IMR-90 (cell line): ENCODE results near the gene LRFN4.

Experiments used
- CTCF ChIP-seq: conservative IDR thresholded peaks from 2 replicates; pipeline ENCODE4 v1.5.1; 2012; ENCODE audit warnings: mild to moderate bottlenecking, low read depth, low read length, improper control_type of control experiment
- MAZ ChIP-seq: IDR thresholded peaks from 2 replicates; pipeline ENCODE4 v1.6.1; 2012; ENCODE audit warnings: low read depth, mild to moderate bottlenecking, low read length, improper control_type of control experiment, moderate library complexity, borderline replicate concordance
- POLR2A ChIP-seq: IDR thresholded peaks from 2 replicates; pipeline ENCODE4 v1.6.1; 2012; ENCODE audit warnings: mild to moderate bottlenecking, low read depth, low read length
- RAD21 ChIP-seq: IDR thresholded peaks from 2 replicates; pipeline ENCODE4 v1.6.1; 2012; ENCODE audit warnings: low read length, improper control_type of control experiment
- RCOR1 ChIP-seq: IDR thresholded peaks from 2 replicates; pipeline ENCODE4 v1.6.1; 2012; ENCODE audit warnings: mild to moderate bottlenecking, low read length, improper control_type of control experiment; ENCODE audit not compliant: insufficient replicate concordance
- SMC3 ChIP-seq: fragments of 150-350 bp; IDR thresholded peaks from 2 replicates; pipeline ENCODE4 v1.6.1; 2016; ENCODE audit warnings: low read depth, mild to moderate bottlenecking, antibody characterized with exemption, low read length, moderate library complexity

GRCh38 chr11:66814678-66815077 lies 42.2 kb upstream of the LRFN4 start:
- TF ChIP-seq CTCF (no peak), MAZ (no peak), RCOR1 (no peak), POLR2A (no peak), RAD21 (no peak), SMC3 (no peak)
